22Rv1 (cell line): ENCODE results near the gene SPATA17.
A peak's percentile ranks its signal among the peaks of the same experiment; 100 is the strongest.

Experiments used
- CTCF ChIP-seq: fragments of 450-650 bp; IDR thresholded peaks from 2 replicates; pipeline ENCODE4 v1.5.1; 2017; ENCODE audit warnings: mild to moderate bottlenecking
- ZFX ChIP-seq: fragments of 450-650 bp; IDR thresholded peaks from 2 replicates; pipeline ENCODE4 v1.6.1; 2017; ENCODE audit warnings: antibody characterized with exemption, borderline replicate concordance

- TF ChIP-seq ZFX (no peak), CTCF (peak; percentile 25)
Measured at GRCh38 chr1:217630711-217631591, at the start of gene SPATA17, which contains the start of gene GPATCH2.
